ENCODE data around the gene MAML2.
"Not testable (repeated sequence)": the region's sequence is repeated elsewhere in the genome, so short reads cannot be mapped to it uniquely, and the experiment has no call there.

The MAML2 gene

GRCh38 chr11:96271777-96272176 lies 71.2 kb downstream of the MAML2 start:
- no peak for DNase-seq (ENCODE audit: low read depth, low spot score)
- H3K4me3 ChIP-seq (ENCODE audit: low read depth, low read length): no peak overlapping the region
- in situ Hi-C loops (cut with HindIII; ENCODE audit: low sequenced_read_pairs): no loop called here
- no peak for TF ChIP-seq CTCF (IDR thresholded peaks at IDR 0.05; ENCODE audit: low read depth, low read length)

- DNase-seq (ENCODE audit: low read depth, low spot score); H3K4me3 ChIP-seq (ENCODE audit: low read depth, low read length); in situ Hi-C loops (cut with HindIII; ENCODE audit: low sequenced_read_pairs): not testable (repeated sequence)
These were observed 71.6 kb downstream of the MAML2 start for GRCh38 chr11:96271352-96271751.

GRCh38 chr11:96268527-96268926 lies 74.5 kb downstream of the MAML2 start:
- not testable (repeated sequence) for DNase-seq (ENCODE audit: low read depth, low spot score)

GRCh38 chr11:96267496-96268032 lies 75.4 kb downstream of the MAML2 start:
- no peak overlapping the region for H3K4me3 ChIP-seq (ENCODE audit: low read depth, low read length)
- no peak for DNase-seq (ENCODE audit: low read depth, low spot score)
- no peak for TF ChIP-seq CTCF (IDR thresholded peaks at IDR 0.05; ENCODE audit: low read depth, low read length)
- in situ Hi-C loops (cut with HindIII; ENCODE audit: low sequenced_read_pairs): no loop called here

More at GRCh38 chr11:96268527-96268926, 74.5 kb downstream of the MAML2 start:
- H3K4me3 ChIP-seq (ENCODE audit: low read depth, low read length); in situ Hi-C loops (cut with HindIII; ENCODE audit: low sequenced_read_pairs): not testable (repeated sequence)

- in situ Hi-C loops (cut with HindIII; ENCODE audit: low sequenced_read_pairs): no loop called here
- H3K4me3 ChIP-seq (ENCODE audit: low read depth, low read length): no peak overlapping the region
- TF ChIP-seq CTCF (IDR thresholded peaks at IDR 0.05; ENCODE audit: low read depth, low read length): no peak
- DNase-seq (ENCODE audit: low read depth, low spot score): no peak
These were observed 75.9 kb downstream of the MAML2 start for GRCh38 chr11:96267001-96267495.

GRCh38 chr11:96265972-96266371 lies 77.0 kb downstream of the MAML2 start:
- H3K4me3 ChIP-seq (ENCODE audit: low read depth, low read length): no peak overlapping the region
- no peak for DNase-seq (ENCODE audit: low read depth, low spot score)
- no peak for TF ChIP-seq CTCF (IDR thresholded peaks at IDR 0.05; ENCODE audit: low read depth, low read length)
- in situ Hi-C loops (cut with HindIII; ENCODE audit: low sequenced_read_pairs): no loop called here

- no peak for DNase-seq (ENCODE audit: low read depth, low spot score)
- no peak overlapping the region for H3K4me3 ChIP-seq (ENCODE audit: low read depth, low read length)
- in situ Hi-C loops (cut with HindIII; ENCODE audit: low sequenced_read_pairs): no loop called here
- TF ChIP-seq CTCF (IDR thresholded peaks at IDR 0.05; ENCODE audit: low read depth, low read length): no peak
These were observed 77.7 kb downstream of the MAML2 start for GRCh38 chr11:96265220-96265737.

- no peak for DNase-seq (ENCODE audit: low read depth, low spot score)
- in situ Hi-C loops (cut with HindIII; ENCODE audit: low sequenced_read_pairs): no loop called here
- no peak overlapping the region for H3K4me3 ChIP-seq (ENCODE audit: low read depth, low read length)
- TF ChIP-seq CTCF (IDR thresholded peaks at IDR 0.05; ENCODE audit: low read depth, low read length): no peak
These were observed 78.6 kb downstream of the MAML2 start for GRCh38 chr11:96264364-96264763.

All from astrocyte of the spinal cord (primary cell).